Kidney (tissue), 14 donors: ENCODE results near the gene ABHD14A. TPM values are rescaled to one million over a fixed set of nuclear protein-coding genes. Genes with fewer than 3 reads are reported as not detected.

ENCODE experiments used
- DNase-seq, 5 donors: peaks; one replicate each; pipeline ENCODE4 v3.0.0-alpha.2; 2013 to 2020
- FAIRE-seq: peaks from 2 replicates; lab custom pipeline; 2012; peaks lifted over from hg19 to GRCh38; lab: Jason Lieb, UNC
- H3K27ac ChIP-seq, 2 donors: one replicate each; pipeline ENCODE4 v1.7.0; 2013; ENCODE audit warnings: low read depth in 2 of 2, low read length in 2 of 2, inconsistent platforms in 1 of 2
- H3K27me3 ChIP-seq: one replicate; pipeline ENCODE4 v1.7.1; 2013; ENCODE audit warnings: low read length, inconsistent platforms; ENCODE audit not compliant: control insufficient read depth, insufficient read depth
- H3K36me3 ChIP-seq, 3 donors: one replicate each; pipeline versions ENCODE4 v1.7.0 to v1.7.1; 2013; ENCODE audit warnings: low read length in 3 of 3, control low read depth in 1 of 3, inconsistent platforms in 1 of 3; ENCODE audit not compliant: insufficient read depth in 3 of 3, control insufficient read depth in 2 of 3
- H3K4me1 ChIP-seq, 3 donors: one replicate each; pipeline versions ENCODE4 v1.7.0 to v1.7.1; 2013; ENCODE audit warnings: low read length in 3 of 3, inconsistent platforms in 1 of 3, low read depth in 1 of 3; ENCODE audit not compliant: control insufficient read depth in 2 of 3, insufficient read depth in 2 of 3
- H3K4me3 ChIP-seq, 3 donors: one replicate each; pipeline versions ENCODE4 v1.7.0 to v1.8.1; 2013; ENCODE audit warnings: low read length in 3 of 3, control low read depth in 1 of 3, inconsistent platforms in 1 of 3
- H3K9ac ChIP-seq, 3 donors: one replicate each; pipeline versions ENCODE4 v1.7.0 to v1.7.1; 2013; ENCODE audit warnings: low read length in 3 of 3, control low read depth in 1 of 3, inconsistent platforms in 1 of 3
- H3K9me3 ChIP-seq, 3 donors: one replicate each; pipeline versions ENCODE4 v1.7.0 to v1.7.1; 2013; ENCODE audit warnings: low read length in 3 of 3, control low read depth in 1 of 3, inconsistent platforms in 1 of 3; ENCODE audit not compliant: control insufficient read depth in 2 of 3, insufficient read depth in 1 of 3
- CTCF ChIP-seq: IDR thresholded peaks from 3 replicates; pipeline ENCODE4 v1.5.1; 2012; ENCODE audit warnings: mild to moderate bottlenecking, moderate library complexity, borderline replicate concordance; ENCODE audit not compliant: insufficient read depth; ENCODE audit errors: extremely low read depth
- intact Hi-C: fragments of 100-400 bp; cut with DNase I; formaldehyde crosslinking; loops from one replicate; pipeline ENCODE4 v1.11.1; 2022
- polyA plus RNA-seq: library from polyadenylated mRNA; stranded (reverse); fragments of 350-450 nt; fragmentation: Illumina TruSeq; extraction: RNeasy Lipid Tissue Mini Kit (QIAGEN cat#74804); gene quantifications from one replicate; pipeline ENCODE4 v1.2.3, GENCODE V29; 2014; ENCODE audit warnings: low read depth, low replicate concordance; ENCODE audit not compliant: insufficient read depth
- total RNA-seq: library from RNA; stranded (reverse); fragmentation: NEBNext Ultra II Directional; extraction: Animal tissue kit (Norgen Biotek cat#: 25700); gene quantifications from one replicate; pipeline ENCODE4 v1.2.1, GENCODE V29; 2021
- donor health status: control.
- donor health status: control.
- donor health status: control.
- donor health status: control.
- donor health status: control.
- donor health status: DM: yes; HTN: yes; CAD: no.
- donor health status: Normal renal cell carcinoma (clear cell type).

The ABHD14A gene
- total and polyA plus RNA-seq, 2 donors from 2014 or later = 20.7 to 50.5 TPM

GRCh38 chr3:52013802-52014598 is 39.1 kb downstream of the ABHD14A start:
- H3K4me3 ChIP-seq = no peak overlapping the region
- H3K27ac ChIP-seq = no peak overlapping the region
- TF ChIP-seq CTCF = no peak
- intact Hi-C loops = loop anchor here (5.0 kb wide), 1 partner anchor 33 kb away; no protein-coding TSS in a partner anchor
- H3K9ac ChIP-seq = no peak overlapping the region
- FAIRE-seq = no peak
- no peaks in the 10 kb centered on the region for H3K27me3 ChIP-seq
- no peaks in the 10 kb centered on the region for H3K36me3 ChIP-seq
- H3K4me1 ChIP-seq = peaks cover 0 to 31% (median 0%) of the 10 kb centered on the region in 3 donors
- no peak for DNase-seq
- no peaks in the 10 kb centered on the region for H3K9me3 ChIP-seq

GRCh38 chr3:52014613-52015012 is 39.7 kb downstream of the ABHD14A start:
- no peak overlapping the region for H3K27ac ChIP-seq
- FAIRE-seq (no peak), DNase-seq (no peak)
- no peak overlapping the region for H3K4me3 ChIP-seq
- intact Hi-C loops = loop anchor here (5.0 kb wide), 1 partner anchor 33 kb away; no protein-coding TSS in a partner anchor
- H3K27me3 ChIP-seq = no peaks in the 10 kb centered on the region
- H3K9ac ChIP-seq = no peak overlapping the region
- H3K4me1 ChIP-seq = peaks cover 0 to 33% (median 0%) of the 10 kb centered on the region in 3 donors
- no peaks in the 10 kb centered on the region for H3K36me3 ChIP-seq
- no peak for TF ChIP-seq CTCF
- no peaks in the 10 kb centered on the region for H3K9me3 ChIP-seq

GRCh38 chr3:52015438-52016228 is 40.8 kb downstream of the ABHD14A start:
- Histone ChIP-seq H3K9me3 (no peaks in the 10 kb centered on the region), H3K4me1 (peaks cover 0 to 40% (median 0%) of the 10 kb centered on the region in 3 donors), H3K36me3 (no peaks in the 10 kb centered on the region), H3K27ac (no peak overlapping the region), H3K4me3 (no peak overlapping the region), H3K27me3 (no peaks in the 10 kb centered on the region), H3K9ac (no peak overlapping the region)
- no peak for FAIRE-seq
- no peak for TF ChIP-seq CTCF
- no peak for DNase-seq
- intact Hi-C loops = no loop called here
